GM19372 (cell line): ENCODE measurements around the gene PTPN2.
"Not testable (repeated sequence)": the region's sequence is repeated elsewhere in the genome, so short reads cannot be mapped to it uniquely, and the experiment has no call there.

Experiments used
- ATAC-seq: cut with Tn5 transposase; IDR thresholded peaks from one replicate; pipeline ENCODE4 v1.9.1; 2021; ENCODE audit warnings: mild to moderate bottlenecking, low read depth, moderate library complexity; ENCODE audit not compliant: unreplicated experiment

PTPN2 gene

DNA sequence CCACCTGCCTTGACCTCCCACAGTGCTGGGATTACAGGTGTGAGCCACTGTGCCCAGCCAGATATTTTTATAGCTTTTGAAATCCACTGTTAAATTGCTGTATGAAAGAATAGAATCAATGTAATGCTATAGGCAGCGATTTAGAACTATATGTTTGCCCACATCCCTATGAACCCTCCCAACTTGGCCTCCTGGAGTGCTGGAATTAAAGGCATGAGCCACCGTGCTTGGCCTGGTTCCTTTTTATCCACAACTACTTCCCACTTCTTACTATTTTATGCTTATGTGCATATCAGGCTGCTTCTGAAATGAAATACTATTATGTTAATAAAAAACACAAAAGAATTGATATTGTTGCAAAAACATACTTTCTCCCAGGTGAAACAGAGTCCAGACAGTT lies 11.6 kb upstream of the PTPN2 start:
- no peak for ATAC-seq

GRCh38 chr18:12895014-12895413 lies 11.0 kb upstream of the PTPN2 start:
- ATAC-seq, result no peak

DNA sequence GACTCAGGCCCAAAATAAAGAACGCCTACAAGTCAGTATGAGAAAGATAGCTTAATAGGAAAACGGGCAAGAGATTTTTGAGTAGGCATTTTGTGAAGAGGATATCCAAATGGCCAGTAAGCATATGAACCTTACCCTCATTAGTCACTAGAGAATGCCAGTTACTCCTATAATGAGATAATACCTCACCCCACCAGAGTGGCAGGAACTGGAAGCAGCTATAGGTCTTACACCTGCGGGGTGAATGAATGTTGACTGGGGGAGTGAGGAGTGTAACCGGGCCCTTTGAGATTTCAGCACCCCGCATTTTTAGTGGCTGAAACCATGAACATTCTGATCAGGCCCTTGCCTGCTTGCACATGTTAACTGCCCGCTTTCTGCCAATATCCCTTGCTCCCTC lies 7.5 kb upstream of the PTPN2 start:
- no peak for ATAC-seq

DNA sequence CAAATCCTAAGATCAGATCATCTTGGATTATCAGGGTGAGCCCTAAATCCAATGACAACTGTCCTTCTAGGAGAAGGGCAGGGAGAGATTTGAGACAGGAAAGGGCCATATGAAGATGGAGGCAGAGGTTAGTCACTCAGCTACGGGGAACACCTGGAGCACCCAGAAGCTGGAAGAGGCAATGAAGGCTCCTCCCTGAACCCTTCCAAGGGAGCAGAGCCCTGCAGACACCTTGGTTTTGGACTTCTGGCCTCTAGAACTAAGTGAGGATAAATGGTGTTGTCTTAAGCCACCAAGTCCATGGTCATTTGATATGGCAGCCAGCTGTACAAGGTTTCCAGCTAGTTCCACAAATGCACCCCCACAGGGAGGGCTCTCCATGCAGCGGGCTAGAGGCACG lies 6.9 kb upstream of the PTPN2 start:
- ATAC-seq, result no peak

- no peak for ATAC-seq
Observed at GRCh38 chr18:12886498-12887126, 2.6 kb upstream of the PTPN2 start.

DNA sequence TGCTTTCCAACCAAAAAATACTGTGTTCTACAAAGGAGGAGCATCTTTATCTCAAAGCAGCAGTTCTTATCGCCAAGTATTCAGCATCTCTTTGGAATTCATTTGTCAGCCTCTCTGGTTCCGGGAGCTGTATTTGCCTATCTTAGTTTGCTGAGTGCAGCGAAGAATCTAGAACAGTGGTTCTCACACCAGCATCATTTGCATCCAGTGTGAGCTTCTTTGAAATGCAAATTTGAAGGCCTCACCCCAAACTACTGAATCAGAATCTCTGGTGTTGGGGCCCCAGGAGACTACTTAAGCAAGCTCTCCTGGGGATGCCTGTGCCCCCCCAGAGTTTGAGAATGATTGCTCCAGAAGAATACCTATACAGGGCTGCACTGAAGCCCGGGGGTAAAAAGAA lies 1.5 kb upstream of the PTPN2 start:
- no peak for ATAC-seq

DNA sequence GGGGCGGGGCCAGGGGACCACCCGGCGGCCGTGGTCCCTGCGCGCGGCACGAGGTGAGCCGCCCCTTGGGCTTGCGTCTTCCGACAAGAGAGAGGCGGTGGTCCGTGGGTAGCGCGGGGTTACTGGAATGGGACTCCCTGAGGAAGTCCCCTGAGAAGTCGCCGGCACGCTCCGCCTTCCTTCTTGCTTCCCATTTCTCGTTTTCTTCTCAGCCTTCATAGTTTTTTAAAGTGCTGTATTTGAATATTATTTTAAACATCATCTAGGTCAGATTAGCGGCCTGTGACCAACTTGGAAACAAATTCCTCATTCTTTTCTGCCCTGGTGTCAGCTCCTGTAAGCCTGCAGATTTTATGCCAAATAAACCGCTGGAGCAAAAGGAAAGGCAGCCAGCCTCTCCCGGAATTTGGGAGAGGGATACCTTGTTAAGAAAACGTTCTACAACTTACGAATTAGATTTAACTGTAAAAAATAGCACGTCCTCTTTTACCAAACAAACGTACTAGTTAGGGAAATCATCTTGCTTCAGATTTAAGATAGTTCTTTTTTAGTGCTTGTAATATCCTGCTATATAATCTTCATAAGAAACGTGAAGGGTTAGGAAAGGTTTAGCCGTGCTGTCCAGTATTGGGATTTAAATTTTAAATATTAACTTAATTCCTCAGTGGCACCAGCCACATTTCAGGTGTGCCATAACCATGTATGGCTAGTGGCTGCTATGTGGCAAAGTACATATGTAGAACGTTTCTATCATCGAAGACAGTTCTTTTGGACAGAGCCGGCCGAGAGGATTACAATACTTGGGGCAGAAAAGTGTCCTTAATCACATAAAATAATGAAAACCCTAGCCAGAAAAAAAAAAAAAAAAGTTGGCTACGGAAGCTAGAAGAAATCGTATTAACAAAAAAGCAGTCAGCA lies 628 bp upstream of the PTPN2 start:
- no peak for ATAC-seq

DNA sequence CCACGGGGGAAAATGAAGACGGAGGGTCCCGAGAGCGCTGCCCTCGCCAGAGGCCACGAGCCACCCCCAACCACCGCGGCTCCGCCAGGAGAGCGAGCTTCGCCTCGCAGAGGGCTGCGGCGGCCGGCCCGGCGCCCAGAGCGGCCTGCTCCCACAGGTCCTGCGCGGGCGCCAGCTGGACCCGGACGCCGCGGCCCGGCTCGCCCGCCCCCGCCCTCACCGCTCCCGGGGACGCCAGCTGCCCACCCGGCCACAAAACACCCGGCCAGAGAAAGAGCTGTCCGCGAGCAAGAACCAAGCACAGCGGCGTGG lies 709 bp downstream of the PTPN2 start:
- ATAC-seq, result peak; percentile 2

DNA sequence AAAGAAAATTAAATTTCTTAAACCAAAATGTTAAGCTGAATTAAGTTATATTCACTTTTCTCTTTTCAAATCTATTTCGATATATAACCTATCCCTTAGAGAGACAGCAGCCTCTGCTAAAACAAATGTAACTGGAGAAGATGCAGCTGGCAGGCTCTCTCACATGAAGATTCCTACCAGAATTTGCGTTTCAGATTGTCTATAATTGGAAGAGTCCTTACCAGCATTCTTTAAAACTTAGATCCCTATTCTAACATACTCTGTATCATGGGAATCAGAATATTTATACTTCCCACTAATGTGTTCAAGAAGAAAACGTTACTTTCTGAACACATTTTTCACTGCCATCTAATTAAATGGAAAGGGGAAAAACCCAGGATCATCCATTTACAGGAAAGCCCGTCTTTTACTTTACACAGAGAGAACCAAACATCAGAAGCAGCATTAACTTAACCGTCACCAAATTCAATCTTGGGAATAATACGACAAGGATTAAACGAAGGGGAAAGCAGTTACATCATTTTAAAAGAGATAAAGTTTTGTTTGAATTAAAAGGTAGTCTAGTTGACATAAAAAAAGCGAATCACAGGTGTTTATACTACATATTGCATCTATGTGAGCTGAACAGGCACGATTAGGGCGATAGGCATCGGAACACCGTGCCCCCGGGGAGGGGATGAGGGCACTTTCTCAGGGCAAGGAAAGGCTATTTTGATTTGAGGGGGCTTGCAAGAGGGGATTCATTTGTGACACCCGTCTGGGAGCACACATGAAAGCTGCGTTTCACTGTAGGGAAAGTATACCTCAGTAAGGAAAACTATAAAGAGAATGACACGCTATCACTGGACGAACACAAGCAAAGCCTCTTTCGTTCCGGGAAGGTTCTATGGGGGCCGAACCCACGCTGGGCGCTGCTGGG lies 1.3 kb downstream of the PTPN2 start:
- ATAC-seq, result no peak

GRCh38 chr18:12880541-12880910 lies 3.5 kb downstream of the PTPN2 start:
- ATAC-seq, result no peak

DNA sequence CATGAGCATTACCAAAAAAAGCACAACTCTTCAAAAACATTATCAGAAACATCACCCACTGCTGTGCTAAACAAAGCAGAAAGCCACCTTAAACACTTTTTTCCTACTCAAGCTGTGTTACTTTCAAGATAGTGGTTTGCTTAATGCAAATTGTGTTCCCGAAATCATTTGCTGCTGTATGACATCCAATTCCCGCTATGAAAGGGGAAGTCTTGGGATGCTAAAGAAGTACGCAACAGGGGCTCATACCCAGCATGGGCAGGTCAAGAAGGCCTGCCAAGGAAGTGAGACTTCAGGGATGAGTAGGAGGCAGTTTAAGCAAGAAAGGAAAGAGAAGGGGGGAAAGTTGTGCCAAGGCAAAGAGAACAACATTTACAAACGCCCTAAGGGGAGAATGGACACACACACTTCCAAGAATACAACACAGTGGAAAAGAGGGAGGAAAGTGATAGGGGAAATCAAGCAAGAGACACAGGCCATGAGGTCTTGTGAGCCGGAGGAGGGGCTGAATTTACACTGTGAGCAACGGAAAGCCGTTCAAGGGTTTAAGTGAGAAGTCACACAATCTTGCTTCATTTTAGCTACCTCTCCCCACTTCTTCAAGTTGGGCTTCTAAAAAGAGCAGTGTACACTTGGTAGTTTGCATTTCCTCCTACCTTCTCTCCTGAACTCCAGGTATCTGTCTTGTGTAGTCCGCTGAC lies 4.0 kb downstream of the PTPN2 start:
- no peak for ATAC-seq

DNA sequence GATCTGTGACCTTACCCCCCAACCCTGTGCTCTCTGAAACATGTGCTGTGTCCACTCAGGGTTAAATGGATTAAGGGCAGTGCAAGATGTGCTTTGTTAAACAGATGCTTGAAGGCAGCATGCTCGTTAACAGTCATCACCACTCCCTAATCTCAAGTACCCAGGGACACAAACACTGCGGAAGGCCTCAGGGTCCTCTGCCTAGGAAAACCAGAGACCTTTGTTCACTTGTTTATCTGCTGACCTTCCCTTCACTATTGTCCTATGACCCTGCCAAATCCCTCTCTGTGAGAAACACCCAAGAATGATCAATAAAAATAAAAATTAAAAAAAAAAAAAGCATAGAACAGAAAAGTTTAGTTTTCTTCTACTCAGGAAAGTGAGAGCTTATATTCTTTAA lies 9.0 kb downstream of the PTPN2 start:
- ATAC-seq, result not testable (repeated sequence)

DNA sequence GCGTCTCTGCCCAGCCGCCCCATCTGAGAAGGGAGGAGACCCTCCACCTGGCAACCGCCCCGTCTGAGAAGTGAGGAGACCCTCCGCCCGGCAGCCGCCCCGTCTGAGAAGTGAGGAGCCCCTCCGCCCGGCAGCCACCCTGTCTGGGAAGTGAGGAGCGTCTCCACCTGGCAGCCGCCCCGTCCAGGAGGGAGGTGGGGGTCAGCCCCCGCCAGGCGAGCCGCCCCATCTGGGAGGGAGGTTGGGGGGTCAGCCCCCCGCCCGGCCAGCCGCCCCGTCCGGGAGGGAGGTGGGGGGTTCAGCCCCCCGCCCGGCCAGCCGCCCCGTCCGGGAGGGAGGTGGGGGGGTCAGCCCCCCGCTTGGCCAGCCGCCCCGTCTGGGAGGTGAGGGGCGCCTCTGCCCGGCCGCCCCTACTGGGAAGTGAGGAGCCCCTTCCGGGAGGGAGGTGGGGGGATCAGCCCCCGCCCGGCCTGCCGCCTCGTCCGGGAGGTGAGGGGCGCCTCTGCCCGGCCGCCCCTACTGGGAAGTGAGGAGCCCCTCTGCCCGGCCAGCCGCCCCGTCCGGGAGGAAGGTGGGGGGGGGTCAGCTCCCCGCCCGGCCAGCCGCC lies 10.0 kb downstream of the PTPN2 start:
- ATAC-seq, result not testable (repeated sequence)

GRCh38 chr18:12872408-12872807 lies 11.6 kb downstream of the PTPN2 start:
- no peak for ATAC-seq

DNA sequence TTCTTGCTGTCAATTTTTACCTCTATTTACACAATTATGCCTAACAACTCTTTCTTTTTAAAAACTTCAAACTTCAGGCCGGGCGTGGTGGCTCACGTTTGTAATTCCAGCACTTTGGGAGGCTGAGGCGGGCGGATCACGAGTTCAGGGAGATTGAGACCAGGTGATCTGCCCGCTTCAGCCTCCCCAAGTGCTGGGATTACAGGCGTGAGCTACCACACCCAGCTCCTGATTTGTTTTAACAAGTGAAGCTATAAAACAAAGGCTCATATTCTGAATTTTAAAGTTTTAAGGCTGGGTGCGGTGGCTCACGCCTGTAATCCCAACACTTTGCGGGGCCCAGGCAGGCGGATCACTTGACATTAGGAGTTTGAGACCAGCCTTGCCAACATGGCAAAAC lies 15.5 kb downstream of the PTPN2 start:
- ATAC-seq, result no peak

DNA sequence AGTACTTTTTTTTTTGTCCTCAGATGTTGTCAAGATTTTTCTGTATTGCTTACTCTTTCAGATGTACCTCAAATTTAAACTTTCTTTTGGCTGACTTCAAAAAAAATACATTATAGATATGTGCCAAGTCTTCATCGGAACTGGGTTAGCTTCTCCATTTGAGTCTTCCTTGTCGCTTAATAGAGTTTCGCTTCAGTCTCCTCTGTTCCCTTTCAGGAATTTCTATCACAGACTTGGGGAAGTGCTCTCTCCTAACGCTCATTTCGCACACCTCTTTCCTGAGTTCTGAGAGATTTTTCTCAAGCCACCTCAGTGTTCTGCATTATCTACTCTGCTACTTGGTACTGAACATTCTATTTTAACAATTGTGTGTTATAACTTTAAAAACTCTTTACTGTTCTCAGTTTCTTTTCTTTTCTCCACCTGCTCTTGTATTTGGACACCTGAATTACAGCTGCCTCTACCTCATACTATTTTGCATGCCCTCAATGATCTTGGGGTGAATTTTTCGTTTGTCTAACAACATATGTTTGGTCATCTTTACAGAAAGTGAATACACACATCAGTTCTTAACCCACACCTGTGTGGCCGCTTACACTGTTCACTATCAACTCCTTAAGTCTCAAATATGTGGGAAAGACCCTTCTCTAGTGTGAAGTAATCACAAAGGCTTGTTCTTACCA lies 16.5 kb downstream of the PTPN2 start:
- no peak for ATAC-seq

GRCh38 chr18:12863687-12864216 lies 20.3 kb downstream of the PTPN2 start:
- no peak for ATAC-seq

GRCh38 chr18:12862874-12863482 lies 21.1 kb downstream of the PTPN2 start:
- ATAC-seq, result no peak

- no peak for ATAC-seq
Observed at GRCh38 chr18:12862467-12862866, 21.6 kb downstream of the PTPN2 start.
